Inflammatory macrophage treated with lipopolysaccharide for 1 hour (primary cell): ENCODE measurements around the gene TLR1.
"Not testable (repeated sequence)": the region's sequence is repeated elsewhere in the genome, so short reads cannot be mapped to it uniquely, and the experiment has no call there.

Source experiments
- DNase-seq, 2 donors: peaks; one replicate each; pipeline ENCODE4 v3.0.0-alpha.2; 2020 to 2022

The TLR1 gene

GRCh38 chr4:38806251-38806650 is 1.7 kb upstream of the TLR1 start:
- DNase-seq, result not testable (repeated sequence)

DNA sequence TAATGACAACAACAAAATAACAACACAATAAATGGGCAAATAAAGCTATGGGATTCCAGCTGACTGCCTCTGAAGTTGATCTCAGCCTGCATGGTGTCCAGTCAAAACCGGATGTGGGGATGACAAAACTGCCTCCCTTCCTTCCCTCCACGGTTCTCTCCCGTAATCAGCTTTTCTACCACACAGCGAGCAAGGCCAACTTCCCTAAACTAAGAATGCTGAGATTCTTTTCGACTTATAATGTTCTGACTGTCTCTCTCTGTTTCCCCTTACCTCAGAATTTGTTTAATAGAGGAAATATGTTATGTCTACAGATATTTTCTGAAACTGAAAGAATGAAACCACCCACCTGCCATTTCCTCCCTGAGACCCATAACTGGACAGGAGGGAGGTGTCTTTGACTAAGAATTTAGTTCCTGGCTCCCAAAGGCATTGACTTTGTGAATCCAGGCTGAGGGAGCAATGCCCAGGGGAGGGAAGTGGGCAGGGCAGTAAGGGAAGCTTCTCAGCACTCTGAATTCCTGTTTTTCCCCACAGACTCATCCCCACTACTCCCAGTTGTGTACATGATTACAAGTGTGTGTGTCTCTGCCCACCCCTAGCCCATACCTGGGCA is 1.0 kb upstream of the TLR1 start:
- DNase-seq, result peak; percentile 77 to 82

DNA sequence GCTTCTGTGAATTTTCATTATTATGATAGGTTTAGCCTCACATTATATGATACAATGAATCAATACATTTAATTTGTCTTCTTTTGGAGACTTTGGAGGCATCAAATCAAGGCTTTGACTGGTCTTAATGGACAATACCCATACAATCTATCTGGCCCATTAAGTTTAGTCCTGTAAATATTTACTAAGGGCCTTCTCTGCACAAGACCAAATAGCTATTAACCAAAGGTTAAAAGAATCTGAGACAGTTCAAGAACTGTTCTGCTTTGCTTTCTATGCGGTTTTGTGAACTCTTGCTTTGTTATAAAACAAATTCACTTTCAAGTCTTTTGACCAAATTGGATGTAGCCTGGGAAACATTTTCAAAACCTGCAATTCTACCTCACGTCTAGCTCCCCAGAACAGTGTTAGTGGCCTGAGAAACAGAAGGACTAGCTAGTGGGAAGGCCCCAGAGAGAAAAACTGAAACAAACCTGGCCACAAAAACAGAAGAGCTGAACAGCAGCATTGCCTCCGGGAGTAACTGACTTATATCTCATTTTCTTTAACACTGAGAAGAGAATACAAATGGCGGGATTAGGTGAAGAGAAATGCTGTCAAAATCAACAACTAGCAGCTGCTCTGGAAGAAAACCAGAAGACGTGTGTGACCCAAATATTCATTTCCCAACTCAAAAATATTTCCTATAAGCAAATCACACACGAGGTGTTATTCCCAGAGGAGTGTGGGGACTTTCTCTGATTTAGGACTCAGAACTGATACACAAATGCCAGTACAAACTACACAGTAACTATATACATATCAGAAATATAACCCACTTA is 548 bp downstream of the TLR1 start:
- DNase-seq, result peak; percentile 46 to 48

- DNase-seq, result no peak
These were observed 1.8 kb downstream of the TLR1 start for GRCh38 chr4:38802561-38803355.

GRCh38 chr4:38800961-38801450 is 3.6 kb downstream of the TLR1 start:
- DNase-seq, result peak in 1 of 2 donors; percentile 36

- DNase-seq, result no peak
These were observed 4.2 kb downstream of the TLR1 start for GRCh38 chr4:38800366-38800765.

- DNase-seq, result no peak
These were observed 9.5 kb downstream of the TLR1 start for GRCh38 chr4:38795087-38795486.

DNA sequence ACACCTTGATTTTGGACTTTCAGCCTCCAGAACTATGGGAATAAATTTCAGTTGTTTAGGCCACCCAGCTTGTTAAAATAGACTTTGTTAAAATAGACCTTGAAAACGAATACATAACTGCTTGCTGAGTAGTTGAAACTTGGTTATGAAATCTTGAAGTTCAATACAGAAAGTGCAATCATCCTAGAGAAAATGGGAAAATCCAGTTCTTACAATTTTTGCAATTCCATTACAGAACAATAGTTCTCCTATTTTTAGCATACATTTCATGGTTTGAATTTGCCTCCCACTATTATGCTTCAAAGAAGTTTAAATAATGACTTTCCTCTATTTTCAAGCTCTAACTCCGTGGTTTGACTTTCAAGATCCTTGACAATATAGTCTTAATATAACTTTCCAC is 10.5 kb downstream of the TLR1 start:
- peak; percentile 80 to 87 for DNase-seq

GRCh38 chr4:38791010-38791409 is 13.6 kb downstream of the TLR1 start:
- DNase-seq, result peak; percentile 72 to 75

- DNase-seq, result peak in 1 of 2 donors; percentile 61
These were observed 16.3 kb downstream of the TLR1 start for GRCh38 chr4:38788317-38788716.

- no peak for DNase-seq
These were observed 16.9 kb downstream of the TLR1 start for GRCh38 chr4:38787693-38788092.

GRCh38 chr4:38785901-38786402 is 18.6 kb downstream of the TLR1 start:
- DNase-seq, result peak; percentile 75 to 86

DNA sequence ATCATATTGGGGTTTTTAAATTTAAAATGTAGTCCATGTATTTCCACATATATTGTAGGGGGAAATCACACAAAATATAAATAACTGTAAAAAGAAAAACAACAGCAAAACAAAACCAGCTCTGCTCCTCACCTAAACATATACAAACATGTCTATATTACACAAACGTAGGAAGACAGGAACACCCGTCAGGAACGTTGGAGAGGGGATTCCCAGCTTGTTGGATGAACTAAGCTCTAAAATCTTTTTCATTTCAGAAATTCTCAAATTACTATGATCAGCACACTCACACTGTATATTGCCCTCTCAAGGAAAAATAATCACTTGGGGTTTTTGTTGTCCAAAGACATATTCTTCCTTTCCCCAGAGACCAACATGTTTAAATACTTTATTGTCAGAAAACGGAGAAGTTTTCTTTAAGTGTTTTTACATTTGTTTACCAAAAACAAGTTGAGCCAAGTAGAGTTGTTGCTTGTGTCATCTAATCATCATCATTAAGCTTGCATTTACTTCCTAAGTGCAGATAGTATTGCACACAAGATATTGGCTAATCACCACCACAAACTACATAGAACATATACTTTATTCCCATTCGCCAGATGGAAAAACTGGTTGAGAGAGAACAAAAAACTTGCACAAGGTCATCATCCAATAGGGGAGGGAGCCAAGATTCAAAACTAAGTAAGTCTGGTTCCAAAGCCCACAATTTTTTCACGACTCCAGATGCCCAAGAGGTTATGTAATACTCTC is 19.4 kb downstream of the TLR1 start:
- peak; percentile 60 to 70 for DNase-seq

- DNase-seq, result no peak
These were observed 20.4 kb downstream of the TLR1 start for GRCh38 chr4:38784141-38784540.

DNA sequence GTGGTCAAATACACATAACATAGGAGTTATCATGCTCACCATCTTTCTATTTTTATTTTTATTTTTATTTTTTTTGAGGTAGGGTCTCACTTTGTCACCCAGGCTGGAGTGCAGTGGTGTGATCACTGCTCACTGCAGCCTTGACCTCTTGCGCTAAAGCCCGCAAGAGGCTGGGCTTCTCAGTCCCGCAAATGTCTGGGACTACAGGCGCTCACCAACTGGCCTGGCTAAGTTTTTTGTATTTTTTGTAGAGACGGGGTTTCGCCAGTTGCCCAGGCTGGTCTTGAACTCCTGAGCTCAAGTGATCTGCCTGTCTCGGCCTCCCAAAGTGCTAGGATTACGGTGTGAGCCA is 21.5 kb downstream of the TLR1 start:
- no peak for DNase-seq

DNA sequence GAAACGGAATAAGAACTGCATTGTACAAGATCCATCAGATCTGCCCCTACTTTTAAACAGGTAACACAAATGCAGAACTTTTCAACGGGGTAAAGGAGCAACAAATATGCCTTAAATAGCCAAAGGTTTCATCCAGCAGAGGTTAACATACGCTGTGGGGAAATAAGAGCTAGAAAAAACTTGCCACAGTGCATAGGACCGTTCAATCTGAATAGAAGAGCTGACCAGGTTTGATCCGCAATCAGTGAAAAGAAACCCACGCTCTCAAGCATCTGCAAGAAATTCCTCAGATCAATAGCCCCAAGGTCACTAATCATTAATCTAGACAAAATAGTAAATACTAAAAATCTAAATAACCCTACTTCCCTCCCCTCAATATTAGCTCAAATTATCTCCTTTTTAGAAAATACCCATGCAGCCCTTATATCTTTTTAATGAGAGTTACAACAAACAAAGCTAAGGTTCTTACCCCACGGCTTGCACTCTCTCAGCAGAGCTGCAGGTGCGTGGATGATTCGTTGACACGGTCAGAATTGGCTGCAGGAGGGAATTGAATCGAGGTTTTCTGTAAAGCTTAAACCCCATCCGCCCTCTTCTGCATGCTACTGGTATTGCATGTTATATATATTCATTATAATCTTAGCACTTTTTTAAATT is 22.0 kb downstream of the TLR1 start, which contains the start of gene TLR10:
Gene TLR10, minus strand, starts transcription at position 539 of the 657 bp plus-strand sequence. CDS start 7,400 bp downstream, outside the sequence.
- peak in 1 of 2 donors; percentile 78 for DNase-seq

- DNase-seq, result no peak
These were observed 22.7 kb downstream of the TLR1 start for GRCh38 chr4:38781854-38782261.

DNA sequence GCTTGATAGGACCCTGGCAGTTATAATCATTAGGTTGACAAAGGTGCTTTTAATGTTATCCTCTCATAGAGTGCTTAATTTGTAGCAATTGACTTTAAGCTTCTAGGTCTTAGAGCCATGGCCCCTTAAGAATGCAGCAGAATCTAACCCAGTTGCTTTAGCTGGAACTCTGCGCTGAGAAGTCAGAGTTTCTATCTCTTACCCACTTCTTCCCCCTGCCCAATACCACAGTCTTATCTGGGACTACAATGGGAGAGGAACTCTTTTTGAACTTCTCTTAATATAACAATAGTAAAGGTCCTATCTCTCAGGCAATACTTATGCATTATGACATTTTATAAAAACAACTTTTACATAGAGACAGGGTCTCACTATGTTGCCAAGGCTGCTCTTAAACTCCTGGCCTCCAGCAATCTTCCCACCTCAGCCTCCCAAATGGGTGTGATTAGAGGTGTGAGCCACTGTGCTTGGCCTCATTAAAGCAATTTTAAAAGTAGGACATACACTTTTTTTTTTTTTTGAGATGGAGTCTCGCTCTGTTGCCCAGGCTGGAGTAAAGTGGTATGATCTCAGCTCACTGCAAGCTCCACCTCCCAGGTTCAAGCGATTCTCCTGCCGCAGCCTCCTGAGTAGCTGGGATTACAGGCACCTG is 23.6 kb downstream of the TLR1 start:
- no peak for DNase-seq

DNA sequence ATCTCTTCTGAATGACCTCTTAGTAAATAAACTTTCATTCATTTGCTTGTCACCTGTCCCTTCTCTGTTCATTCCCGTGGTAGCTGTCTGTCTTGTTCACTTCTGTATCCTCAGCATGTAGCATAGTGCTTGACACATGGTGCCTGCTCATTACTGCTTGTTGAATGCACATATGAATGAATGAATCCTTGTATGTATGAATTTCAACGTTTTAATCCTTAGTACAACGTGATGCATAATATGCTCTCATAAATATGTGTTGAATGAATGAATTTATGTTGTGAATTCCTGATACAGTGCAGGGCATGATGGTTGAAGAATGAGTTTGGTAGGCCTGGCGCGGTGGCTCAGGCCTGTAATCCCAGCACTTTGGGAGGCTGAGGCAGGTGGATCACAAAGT is 24.8 kb downstream of the TLR1 start:
- no peak for DNase-seq

- not testable (repeated sequence) for DNase-seq
These were observed 26.7 kb downstream of the TLR1 start for GRCh38 chr4:38777925-38778324.

DNA sequence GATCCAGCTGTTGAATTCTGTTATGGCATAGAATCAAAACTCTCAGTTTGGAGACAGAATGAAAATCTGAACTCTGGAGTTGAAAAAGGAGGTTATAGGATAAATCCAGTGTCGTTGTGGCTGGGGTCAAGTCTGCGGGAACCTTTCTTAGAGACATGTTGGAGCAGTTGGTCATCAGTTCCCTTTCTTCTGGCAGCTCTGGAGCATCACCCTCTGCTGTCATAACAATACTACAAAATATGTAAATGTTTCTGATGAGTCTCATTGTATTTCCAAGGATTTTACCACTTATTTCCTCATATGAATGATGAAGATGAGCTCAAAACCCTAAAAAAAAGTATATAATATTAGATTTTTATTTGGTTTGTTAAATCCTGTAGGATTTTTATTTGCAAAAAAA is 29.3 kb downstream of the TLR1 start:
- DNase-seq, result peak; percentile 39 to 51
